ENCODE data around the gene GRIK4.

GRIK4 gene

GRCh38 chr11:120511820-120512738 is 531 bp downstream of the GRIK4 start:
- DNase-seq, result peak; percentile 48

DNA sequence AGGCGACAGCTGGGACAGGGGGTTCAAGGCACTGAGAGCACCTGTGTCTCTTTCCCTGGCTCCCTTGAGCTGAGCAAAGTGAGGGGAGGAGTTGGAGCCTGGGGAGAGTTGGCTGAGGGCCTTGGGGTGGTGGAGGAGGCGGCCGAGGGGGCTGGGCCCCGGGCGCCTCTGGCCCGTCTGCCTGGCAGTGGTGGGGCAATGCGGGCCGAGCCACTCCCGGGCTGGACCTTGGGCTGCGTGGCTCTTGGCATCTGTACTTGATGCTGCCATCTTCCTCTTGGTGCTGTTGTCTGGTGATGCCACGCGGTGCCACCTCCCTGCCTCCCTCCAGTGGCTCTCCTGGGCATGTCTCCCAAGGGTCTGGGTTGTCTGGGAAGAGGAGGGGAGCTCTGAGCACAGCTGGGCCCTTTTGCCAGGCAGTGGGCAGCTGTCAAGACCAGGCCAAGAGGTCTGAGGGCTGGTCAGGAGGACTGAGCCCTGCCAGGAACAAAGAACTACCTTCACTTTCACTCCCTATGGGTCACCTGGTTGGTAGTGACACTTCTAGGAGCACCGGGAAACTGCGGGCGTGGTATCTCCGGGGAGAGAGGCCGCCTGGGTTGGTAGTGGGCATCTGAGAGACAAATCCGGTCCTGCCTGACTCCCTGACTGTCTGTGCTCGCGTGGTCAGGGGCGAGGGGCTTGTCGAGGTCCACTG is 1.3 kb downstream of the GRIK4 start:
- DNase-seq, result peak; percentile 54

GRCh38 chr11:120513436-120514315 is 2.1 kb downstream of the GRIK4 start:
- DNase-seq, result no peak

- no peak for DNase-seq
These were observed 3.1 kb downstream of the GRIK4 start for GRCh38 chr11:120514541-120515121.

DNA sequence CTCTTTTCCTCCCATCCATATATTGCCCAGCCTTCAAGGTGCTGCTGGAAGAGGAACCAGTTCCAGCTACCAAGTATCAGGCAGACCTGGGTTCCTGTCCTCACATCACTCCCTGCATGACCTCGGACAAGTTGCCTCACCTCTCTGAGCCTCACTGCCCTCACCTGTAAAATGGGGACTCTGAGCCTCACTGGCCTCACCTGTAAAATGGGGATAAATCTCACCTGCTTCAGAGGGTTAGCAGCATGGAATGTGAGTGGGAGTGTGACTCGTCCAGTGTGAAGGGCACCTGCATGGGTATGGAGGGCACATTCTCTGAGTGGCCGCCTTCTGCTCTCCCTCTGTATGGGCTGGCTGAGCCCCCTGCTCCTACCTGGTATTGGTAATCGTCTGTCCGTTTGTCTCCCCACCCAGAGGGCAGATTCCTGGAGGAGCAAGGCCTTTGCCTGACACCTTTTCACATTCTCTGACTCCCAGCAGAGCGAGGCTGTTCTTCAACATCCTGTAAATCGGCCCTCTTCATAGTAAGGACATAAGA is 3.7 kb downstream of the GRIK4 start:
- DNase-seq, result no peak

DNA sequence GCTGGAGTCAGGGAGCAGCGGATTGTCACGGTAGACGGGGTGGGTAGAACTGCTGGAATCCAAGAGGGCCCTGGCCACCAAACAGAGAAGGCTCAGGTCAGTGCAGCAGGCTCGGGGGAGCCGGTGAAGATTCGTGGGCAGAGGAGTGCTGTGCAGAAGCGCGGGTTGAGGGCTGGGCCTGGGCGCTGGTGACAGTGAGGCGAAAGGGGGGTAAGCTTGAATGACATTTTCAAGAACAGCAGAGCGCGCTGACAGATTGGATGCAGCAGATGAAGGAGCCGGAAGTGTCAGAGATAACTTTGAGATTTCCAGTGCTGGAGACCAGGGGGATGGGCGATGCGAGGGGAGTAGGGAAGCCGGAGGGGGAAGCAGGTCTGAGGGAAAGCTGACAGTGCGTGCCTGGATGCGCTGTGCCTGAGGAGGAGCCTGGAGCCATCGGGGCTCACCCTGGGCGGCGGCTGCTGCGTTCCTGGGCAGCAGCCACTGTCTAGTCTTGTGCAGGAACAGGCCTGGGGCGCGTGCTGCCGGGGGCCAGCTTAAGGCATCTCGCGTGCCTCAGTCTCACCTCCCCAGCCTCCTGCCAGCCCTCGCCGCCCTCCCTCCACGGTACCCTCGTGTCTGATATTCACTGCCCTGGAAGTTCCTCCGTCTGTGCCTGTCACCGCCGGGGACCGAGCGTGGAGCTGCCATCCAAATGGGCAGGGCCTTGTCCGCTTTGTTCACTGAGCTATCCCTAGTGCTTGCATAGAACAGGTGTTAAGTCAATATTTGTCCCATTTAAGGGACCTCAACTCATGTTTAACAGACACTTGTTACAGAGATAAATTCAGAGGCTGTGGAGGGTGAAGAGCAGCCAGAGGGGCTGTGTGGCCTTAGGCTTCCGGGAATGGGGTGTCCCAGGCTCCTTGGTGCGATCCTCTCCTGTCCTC is 5.2 kb downstream of the GRIK4 start:
- DNase-seq, result no peak

DNA sequence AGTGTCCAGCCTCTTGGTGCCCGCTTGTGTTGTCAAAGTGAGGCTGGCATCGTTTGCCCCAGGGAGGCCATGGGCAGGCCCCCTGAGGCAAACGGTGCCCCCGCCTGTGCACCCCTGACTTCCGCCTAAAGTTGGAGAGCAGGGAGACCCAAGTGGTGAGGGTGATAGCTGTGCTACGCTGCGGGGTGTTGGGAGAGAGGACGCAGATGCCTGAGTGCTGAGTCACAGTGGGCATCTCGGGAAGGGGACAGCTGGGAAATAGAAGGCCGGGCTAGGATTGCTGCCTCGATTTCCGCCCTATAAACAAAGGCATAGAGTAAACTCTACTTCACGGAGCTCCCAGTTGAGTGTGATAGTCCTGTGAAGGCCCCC is 5.8 kb downstream of the GRIK4 start:
- no peak for DNase-seq

DNA sequence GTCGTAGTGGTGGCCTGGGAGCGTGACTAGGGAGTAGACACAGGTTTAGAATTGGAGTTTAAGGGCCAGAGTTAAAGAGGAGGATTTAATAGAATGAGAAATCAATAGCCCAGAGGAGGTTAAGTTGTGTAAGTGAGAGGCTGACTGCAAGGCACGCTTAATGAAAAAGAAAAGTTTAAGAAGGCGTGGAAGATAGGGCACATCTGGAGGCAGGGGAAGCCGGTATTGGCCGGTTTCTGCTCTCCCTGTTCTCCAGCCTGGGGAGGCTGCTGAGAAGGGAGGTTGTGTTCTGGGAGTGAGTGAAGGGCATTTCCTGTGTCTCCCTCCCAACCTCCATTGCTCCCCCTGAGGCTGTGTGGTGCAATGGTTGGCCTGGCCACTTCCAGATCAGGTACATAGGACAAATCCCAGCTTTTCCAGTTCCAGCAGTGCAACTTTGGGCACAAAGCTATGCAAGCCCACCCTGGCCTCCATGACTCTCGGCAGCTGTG is 6.3 kb downstream of the GRIK4 start:
- no peak for DNase-seq

DNA sequence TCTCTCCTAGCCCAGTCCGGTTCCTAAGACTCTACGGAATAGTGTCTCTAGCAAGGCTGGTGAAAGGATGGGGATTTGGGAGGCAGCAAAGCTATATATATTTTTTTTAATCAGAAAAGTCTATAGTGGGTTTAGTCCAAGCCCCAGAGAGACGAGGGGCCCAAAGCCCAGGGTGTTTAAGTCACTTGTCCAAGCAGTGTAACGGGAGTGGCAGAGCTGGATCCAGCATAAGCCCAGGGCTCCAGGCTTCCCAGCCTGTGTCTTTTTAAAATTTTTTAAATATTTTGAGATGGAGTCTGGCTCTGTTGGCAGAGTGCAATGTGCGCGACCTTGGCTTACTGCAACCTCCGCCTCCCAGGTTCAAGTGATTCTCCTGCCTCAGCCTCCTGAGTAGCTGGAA is 6.8 kb downstream of the GRIK4 start:
- DNase-seq, result no peak

- DNase-seq, result no peak
These were observed 7.9 kb downstream of the GRIK4 start for GRCh38 chr11:120519474-120519873.

DNA sequence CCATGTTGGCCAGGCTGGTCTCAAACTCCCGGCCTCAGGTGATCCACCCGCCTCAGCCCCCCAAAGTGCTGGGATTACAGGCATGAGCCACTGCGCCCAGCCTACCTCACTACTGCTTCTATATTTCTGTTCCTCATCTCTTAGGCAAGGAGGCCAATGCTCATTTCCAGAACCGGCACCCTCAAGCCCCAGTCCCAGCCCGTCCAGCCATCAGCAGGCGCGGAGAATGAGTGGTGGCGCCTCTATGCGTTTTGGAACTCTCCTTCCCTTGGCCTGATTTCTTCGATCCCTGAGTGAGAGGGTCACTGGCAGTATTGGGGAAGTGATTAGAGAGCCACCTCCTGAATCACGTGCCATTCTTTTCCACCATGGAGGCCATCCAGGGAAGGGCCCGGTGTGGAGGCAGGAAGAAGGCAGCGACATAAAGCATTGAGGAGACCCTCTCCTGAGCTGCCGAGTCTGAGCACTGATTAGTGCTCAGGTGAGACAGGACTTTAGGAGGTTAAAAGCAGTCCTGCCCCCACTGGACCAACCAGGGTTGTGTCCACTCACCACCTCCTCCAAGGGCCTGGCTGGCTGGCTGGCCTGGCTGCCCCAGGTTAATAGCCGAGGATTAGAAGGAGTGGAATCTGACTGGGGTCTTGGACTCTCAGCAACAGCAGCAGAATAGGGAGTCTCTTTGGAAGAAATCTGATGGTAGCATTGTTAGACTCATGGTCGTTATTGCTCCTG is 8.7 kb downstream of the GRIK4 start:
- no peak for DNase-seq

- DNase-seq, result no peak
These were observed 9.6 kb downstream of the GRIK4 start for GRCh38 chr11:120521176-120521575.

GRCh38 chr11:120522021-120522420 is 10.5 kb downstream of the GRIK4 start:
- no peak for DNase-seq

DNA sequence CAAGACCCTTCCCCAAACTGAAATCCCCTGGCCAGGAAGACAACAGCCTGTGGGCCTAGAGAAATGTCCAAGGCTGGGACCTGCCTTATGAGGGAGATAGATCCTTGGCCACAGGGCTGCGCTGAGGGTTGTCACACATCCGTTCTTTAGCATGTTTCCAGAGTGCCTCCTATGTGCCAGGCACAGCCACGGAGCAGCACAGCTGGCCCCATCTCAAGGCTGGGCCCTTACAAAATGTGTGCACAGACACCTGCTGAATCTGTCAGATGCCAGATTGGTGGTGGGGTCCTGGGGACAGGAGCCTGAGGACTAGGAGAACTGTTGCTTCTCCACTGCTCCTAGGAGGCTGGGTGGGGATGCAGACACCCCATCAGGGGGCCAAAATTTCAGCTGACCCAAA is 11.2 kb downstream of the GRIK4 start:
- DNase-seq, result no peak

DNA sequence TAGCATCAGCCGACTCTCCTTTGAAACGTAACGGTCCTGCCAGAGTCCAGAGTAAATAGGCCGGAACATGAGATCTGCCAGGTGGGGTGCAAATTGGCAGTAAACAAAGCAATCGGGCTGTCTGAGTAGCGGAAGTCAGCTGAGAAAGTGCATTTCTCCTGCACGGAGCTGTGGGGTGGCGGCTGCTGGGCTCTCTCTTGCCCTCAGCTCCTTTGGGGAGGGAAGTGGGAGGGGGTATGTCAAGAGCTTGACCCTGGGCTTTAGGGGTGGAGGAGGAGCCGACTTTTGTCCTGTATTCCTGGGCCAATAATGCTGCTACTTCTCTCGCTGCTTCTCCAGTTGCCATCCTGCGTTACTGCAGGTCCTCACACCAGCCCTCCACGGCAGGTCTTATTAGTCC is 11.6 kb downstream of the GRIK4 start:
- DNase-seq, result no peak

- DNase-seq, result no peak
These were observed 13.1 kb downstream of the GRIK4 start for GRCh38 chr11:120524536-120525085.

GRCh38 chr11:120525261-120526171 is 14.0 kb downstream of the GRIK4 start:
- no peak for DNase-seq

GRCh38 chr11:120526241-120526640 is 14.7 kb downstream of the GRIK4 start:
- DNase-seq, result no peak

GRCh38 chr11:120527111-120527761 is 15.7 kb downstream of the GRIK4 start:
- no peak for DNase-seq
